Breast epithelium (tissue), 4 donors: ENCODE data around the gene EPHB3. TPM values are rescaled to one million over a fixed set of nuclear protein-coding genes. Genes with fewer than 3 reads are reported as not detected.

ENCODE experiments used
- DNase-seq, 2 donors: peaks; one replicate each; pipeline ENCODE4 v3.0.0-alpha.2; 2019; ENCODE audit warnings: low spot score in 2 of 2
- H3K27ac ChIP-seq, 2 donors: fragments of 200-600 bp; sonication (generic) in 1 of 2; one replicate each; pipeline ENCODE4 v1.5.1; 2016 to 2019; ENCODE audit warnings: mild to moderate bottlenecking in 1 of 2
- H3K27me3 ChIP-seq, 2 donors: fragments of 200-600 bp; sonication (generic) in 1 of 2; one replicate each; pipeline versions ENCODE4 v1.5.1 to v1.6.0; 2017 to 2019; ENCODE audit warnings: control low read depth in 1 of 2, mild to moderate bottlenecking in 1 of 2
- H3K36me3 ChIP-seq: fragments of 200-600 bp; one replicate; pipeline ENCODE4 v1.5.1; 2019
- H3K4me1 ChIP-seq, 2 donors: fragments of 200-600 bp; sonication (generic); one replicate each; pipeline ENCODE4 v1.5.1; 2016 to 2019; ENCODE audit warnings: control low read depth in 1 of 2
- H3K4me3 ChIP-seq, 3 donors: fragments of 200-600 bp; sonication (generic); 1 replicate in 2 of 3; 2 replicates in 1 of 3; pipeline ENCODE4 v1.5.1; 2016 to 2019; ENCODE audit warnings: mild to moderate bottlenecking in 3 of 3, moderate library complexity in 2 of 3
- H3K9me3 ChIP-seq, 2 donors: fragments of 200-600 bp; sonication (generic) in 1 of 2; one replicate each; pipeline ENCODE4 v1.5.1; 2016 to 2019; ENCODE audit warnings: control low read depth in 1 of 2
- CTCF ChIP-seq, 3 donors: fragments of 450-650 bp; IDR thresholded peaks; one replicate each; pipeline ENCODE4 v1.5.1; 2016 to 2017; ENCODE audit warnings: antibody characterized with exemption in 3 of 3, mild to moderate bottlenecking in 3 of 3, moderate library complexity in 3 of 3
- POLR2A ChIP-seq: fragments of 450-650 bp; IDR thresholded peaks from one replicate; pipeline ENCODE4 v1.6.1; 2016; ENCODE audit warnings: antibody characterized with exemption, mild to moderate bottlenecking, moderate library complexity
- POLR2AphosphoS5 ChIP-seq, 3 donors: sonication (generic); formaldehyde crosslinking; IDR thresholded peaks; one replicate each; pipeline ENCODE4 v1.6.1; 2017; ENCODE audit warnings: antibody characterized with exemption in 3 of 3
- intact Hi-C: fragments of 100-400 bp; cut with DNase I; formaldehyde crosslinking; loops from one replicate; pipeline ENCODE4 v1.15.1; 2023; ENCODE audit warnings: low total_unique reads
- total RNA-seq, 3 donors: library from RNA; depleted of rRNA; stranded (reverse); fragments of >200 nt; gene quantifications; one replicate each; pipeline ENCODE4 v1.1.0, GENCODE V29; 2016

EPHB3 gene
- total RNA-seq, 3 donors from 2014 or later: 0.32 to 25.3 (median 7.9) TPM

GRCh38 chr3:184551103-184551502 lies 10.5 kb upstream of the EPHB3 start:
- Histone ChIP-seq H3K27me3 (no peaks in the 10 kb centered on the region), H3K36me3 (no peaks in the 10 kb centered on the region), H3K4me3 (no peak overlapping the region), H3K27ac (peak overlapping the region in 1 of 2 donors; percentile 81), H3K9me3 (no peaks in the 10 kb centered on the region), H3K4me1 (peaks cover 0 to 12% of the 10 kb centered on the region in 2 donors)
- TF ChIP-seq POLR2AphosphoS5 (IDR thresholded peaks at IDR 0.05) (no peak), POLR2A (no peak), CTCF (IDR thresholded peaks at IDR 0.05) (no peak)
- no peak for DNase-seq
- intact Hi-C loops: no loop called here

GRCh38 chr3:184551614-184552256 lies 9.8 kb upstream of the EPHB3 start:
- DNase-seq: no peak
- no peaks in the 10 kb centered on the region for H3K36me3 ChIP-seq
- intact Hi-C loops: no loop called here
- no peak overlapping the region for H3K27ac ChIP-seq
- peaks cover 0 to 12% of the 10 kb centered on the region in 2 donors for H3K4me1 ChIP-seq
- H3K9me3 ChIP-seq: no peaks in the 10 kb centered on the region
- no peaks in the 10 kb centered on the region for H3K27me3 ChIP-seq
- TF ChIP-seq POLR2A (no peak), CTCF (IDR thresholded peaks at IDR 0.05) (no peak), POLR2AphosphoS5 (IDR thresholded peaks at IDR 0.05) (no peak)
- no peak overlapping the region for H3K4me3 ChIP-seq

- intact Hi-C loops: no loop called here
- Histone ChIP-seq H3K4me1 (peaks cover 0 to 12% of the 10 kb centered on the region in 2 donors), H3K4me3 (no peak overlapping the region), H3K27ac (no peak overlapping the region), H3K36me3 (no peaks in the 10 kb centered on the region), H3K27me3 (no peaks in the 10 kb centered on the region), H3K9me3 (no peaks in the 10 kb centered on the region)
- DNase-seq: no peak
- no peak for TF ChIP-seq POLR2A
- TF ChIP-seq POLR2AphosphoS5 (IDR thresholded peaks at IDR 0.05): no peak
- TF ChIP-seq CTCF (IDR thresholded peaks at IDR 0.05): no peak
These were observed 9.3 kb upstream of the EPHB3 start for GRCh38 chr3:184552296-184552695.

- no peaks in the 10 kb centered on the region for H3K36me3 ChIP-seq
- H3K4me1 ChIP-seq: peaks cover 0 to 12% of the 10 kb centered on the region in 2 donors
- no peak overlapping the region for H3K27ac ChIP-seq
- DNase-seq: no peak
- no peaks in the 10 kb centered on the region for H3K9me3 ChIP-seq
- no peaks in the 10 kb centered on the region for H3K27me3 ChIP-seq
- intact Hi-C loops: no loop called here
- no peak overlapping the region for H3K4me3 ChIP-seq
- TF ChIP-seq POLR2A: no peak
- no peak for TF ChIP-seq CTCF (IDR thresholded peaks at IDR 0.05)
- TF ChIP-seq POLR2AphosphoS5 (IDR thresholded peaks at IDR 0.05): no peak
These were observed 8.7 kb upstream of the EPHB3 start for GRCh38 chr3:184552863-184553262.

GRCh38 chr3:184553385-184553784 lies 8.2 kb upstream of the EPHB3 start:
- no peak overlapping the region for H3K27ac ChIP-seq
- no peaks in the 10 kb centered on the region for H3K9me3 ChIP-seq
- DNase-seq: no peak
- no peak for TF ChIP-seq POLR2A
- no peak for TF ChIP-seq POLR2AphosphoS5 (IDR thresholded peaks at IDR 0.05)
- no peak for TF ChIP-seq CTCF (IDR thresholded peaks at IDR 0.05)
- peaks cover 0 to 12% of the 10 kb centered on the region in 2 donors for H3K4me1 ChIP-seq
- H3K4me3 ChIP-seq: no peak overlapping the region
- intact Hi-C loops: no loop called here
- no peaks in the 10 kb centered on the region for H3K36me3 ChIP-seq
- H3K27me3 ChIP-seq: no peaks in the 10 kb centered on the region
